GM23338 (cell line): ENCODE results near the gene MYLK4. TPM values are rescaled to one million over a fixed set of nuclear protein-coding genes. Genes with fewer than 3 reads are reported as not detected.

Experiments
- ATAC-seq: fragments of 200-7000 bp; cut with Tn5 transposase; 3 replicates; pipeline ENCODE4 v1.9.1; 2020
- DNase-seq: peaks from one replicate; pipeline ENCODE4 v3.0.0-alpha.2; 2015; ENCODE audit warnings: low spot score
- H2AFZ ChIP-seq: fragments of 200-600 bp; sonication (generic); 2 replicates; pipeline ENCODE4 v1.8.0; 2016; ENCODE audit warnings: antibody characterized with exemption, mild to moderate bottlenecking, moderate library complexity
- H3F3A ChIP-seq: fragments of 200-600 bp; sonication (generic); replicated peaks from 2 replicates; pipeline ENCODE4 v1.8.0; 2017; ENCODE audit warnings: antibody characterized with exemption, mixed run types, low read depth
- H3K27ac ChIP-seq: fragments of 200-600 bp; sonication (generic); 2 replicates; pipeline ENCODE4 v1.6.1; 2016; ENCODE audit warnings: low read depth
- H3K27me3 ChIP-seq: fragments of 200-600 bp; sonication (generic); 2 replicates; pipeline ENCODE4 v1.8.0; 2016; ENCODE audit warnings: mild to moderate bottlenecking, mixed run types, moderate library complexity; ENCODE audit not compliant: insufficient read depth
- H3K36me3 ChIP-seq: fragments of 200-600 bp; sonication (generic); 2 replicates; pipeline ENCODE4 v1.8.0; 2016; ENCODE audit warnings: mild to moderate bottlenecking; ENCODE audit not compliant: insufficient read depth
- H3K4me1 ChIP-seq: fragments of 200-600 bp; sonication (generic); 2 replicates; pipeline ENCODE4 v1.8.0; 2016; ENCODE audit warnings: mild to moderate bottlenecking, moderate library complexity; ENCODE audit not compliant: insufficient read depth
- H3K4me2 ChIP-seq: fragments of 200-600 bp; sonication (generic); 2 replicates; pipeline ENCODE4 v1.7.1; 2017; ENCODE audit warnings: mixed run types
- H3K4me3 ChIP-seq: fragments of 200-600 bp; sonication (generic); 2 replicates; pipeline ENCODE4 v1.6.1; 2016; ENCODE audit warnings: mixed run types
- H3K79me2 ChIP-seq: fragments of 200-600 bp; sonication (generic); replicated peaks from 2 replicates; pipeline ENCODE4 v1.8.0; 2017; ENCODE audit warnings: mild to moderate bottlenecking; ENCODE audit not compliant: insufficient read depth
- H3K9me2 ChIP-seq: fragments of 200-600 bp; sonication (generic); 2 replicates; pipeline ENCODE4 v1.8.0; 2017; ENCODE audit not compliant: insufficient read depth
- H4K20me1 ChIP-seq: fragments of 200-600 bp; sonication (generic); replicated peaks from 2 replicates; pipeline ENCODE4 v1.8.0; 2017; ENCODE audit warnings: mild to moderate bottlenecking; ENCODE audit not compliant: insufficient read depth
- H3K27ac Mint-ChIP-seq: 2 replicates; pipeline ENCODE4 v1.8.0; 2020; ENCODE audit warnings: inconsistent platforms, mild to moderate bottlenecking, moderate library complexity, mixed read lengths
- H3K27me3 Mint-ChIP-seq: 3 replicates; pipeline ENCODE4 v1.8.0; 2022; ENCODE audit warnings: low read depth, mild to moderate bottlenecking, moderate library complexity, mixed read lengths, inconsistent platforms; ENCODE audit not compliant: insufficient read depth, poor library complexity
- H3K36me3 Mint-ChIP-seq: 3 replicates; pipeline ENCODE4 v1.8.0; 2021; ENCODE audit warnings: low read depth, mild to moderate bottlenecking, inconsistent platforms, moderate library complexity, mixed read lengths
- H3K4me1 Mint-ChIP-seq: 3 replicates; pipeline ENCODE4 v1.8.0; 2020; ENCODE audit warnings: mild to moderate bottlenecking, inconsistent platforms, mixed read lengths
- H3K4me3 Mint-ChIP-seq: 3 replicates; pipeline ENCODE4 v1.8.0; 2021; ENCODE audit warnings: moderate library complexity, mild to moderate bottlenecking, inconsistent platforms, mixed read lengths
- H3K9me3 Mint-ChIP-seq: 3 replicates; pipeline ENCODE4 v1.8.0; 2020; ENCODE audit warnings: moderate library complexity, mild to moderate bottlenecking, inconsistent platforms, mixed read lengths
- CREB1 ChIP-seq: fragments of 250-450 bp; sonication (Bioruptor Pico); IDR thresholded peaks from 2 replicates; pipeline ENCODE4 v1.5.0; 2020; ENCODE audit warnings: low read depth, mild to moderate bottlenecking, moderate library complexity
- EZH2 ChIP-seq: fragments of 200-600 bp; sonication (generic); IDR thresholded peaks from one replicate; pipeline ENCODE4 v1.8.0; 2017; ENCODE audit warnings: antibody characterized with exemption, mild to moderate bottlenecking, low read depth; ENCODE audit not compliant: unreplicated experiment
- EZH2phosphoT487 ChIP-seq: fragments of 200-600 bp; sonication (generic); IDR thresholded peaks from one replicate; pipeline ENCODE4 v1.8.1; 2018; ENCODE audit warnings: antibody characterized with exemption; ENCODE audit not compliant: unreplicated experiment
- JUNB ChIP-seq: IDR thresholded peaks from one replicate; pipeline ENCODE4 v1.6.1; 2016; ENCODE audit warnings: antibody characterized with exemption; ENCODE audit not compliant: unreplicated experiment
- NANOG ChIP-seq: IDR thresholded peaks from 2 replicates; pipeline ENCODE4 v1.6.1; 2016; ENCODE audit warnings: antibody characterized with exemption, borderline replicate concordance
- STAT1 ChIP-seq: IDR thresholded peaks from one replicate; pipeline ENCODE4 v1.6.1; 2016; ENCODE audit warnings: antibody characterized with exemption; ENCODE audit not compliant: unreplicated experiment
- ZNF114 ChIP-seq: fragments of 250-450 bp; sonication (Bioruptor Pico); IDR thresholded peaks from 2 replicates; pipeline ENCODE4 v1.5.0; 2020; ENCODE audit warnings: mild to moderate bottlenecking, moderate library complexity
- ZNF331 ChIP-seq: fragments of 250-450 bp; sonication (Bioruptor Pico); IDR thresholded peaks from 2 replicates; pipeline ENCODE4 v1.5.0; 2020; ENCODE audit warnings: low read depth, mild to moderate bottlenecking, moderate library complexity
- polyA plus RNA-seq: library from polyadenylated mRNA; unstranded; fragments of >200 nt; fragmentation: Nextera tagmentation; extraction: Ambion mirVana; gene quantifications from 2 replicates; pipeline ENCODE4 v1.2.1, GENCODE V29; 2016
- total RNA-seq: library from RNA; depleted of rRNA; stranded (reverse); fragments of >200 nt; shearing (Covaris generic); gene quantifications from 2 replicates; pipeline ENCODE4 v1.2.3, GENCODE V29; 2014
- TF ChIP-seq, protein P1 (sequence below), 2 experiments: fragments of 200-600 bp in 1 of 2; sonication (generic) in 1 of 2; conservative IDR thresholded peaks; 2 replicates each; pipeline versions ENCODE4 v1.5.1 to v1.6.1; 2016 to 2017; ENCODE audit warnings: antibody characterized with exemption in 2 of 2, low read depth in 2 of 2, mild to moderate bottlenecking in 2 of 2, moderate library complexity in 1 of 2
- TF ChIP-seq, protein P2 (sequence below): IDR thresholded peaks from one replicate; pipeline ENCODE4 v1.6.1; 2018; ENCODE audit warnings: antibody characterized with exemption; ENCODE audit not compliant: unreplicated experiment
- TF ChIP-seq, protein P3 (sequence below): IDR thresholded peaks from 2 replicates; pipeline ENCODE4 v1.6.1; 2016; ENCODE audit warnings: antibody characterized with exemption

The MYLK4 gene
- total and polyA plus RNA-seq, 2 experiments from 2014 or later: 0.03 to 0.17 TPM

DNA sequence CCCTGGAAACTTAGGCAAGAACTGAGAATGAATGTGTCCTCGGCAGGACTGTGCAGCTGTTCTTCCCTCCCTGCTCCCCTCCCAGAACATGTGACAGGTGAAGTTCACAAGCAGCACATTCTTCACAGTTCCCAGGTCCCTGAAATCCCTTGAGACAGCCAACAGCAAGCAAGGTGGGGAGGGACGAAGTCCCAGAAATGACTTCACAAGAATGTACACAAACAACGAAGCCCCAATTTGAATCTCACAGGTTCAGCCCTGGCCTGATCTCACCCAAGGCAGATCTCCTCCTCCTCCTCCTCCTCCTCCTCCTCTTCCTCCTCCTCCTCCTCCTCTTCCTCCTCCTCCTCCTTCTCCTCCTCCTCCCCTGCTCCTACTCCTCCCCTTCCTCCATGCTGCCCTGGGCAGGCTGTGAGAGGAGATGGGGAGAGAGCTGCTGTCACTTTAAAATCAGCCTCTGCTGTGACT, 46.9 kb upstream of the MYLK4 start (continued):
- TF ChIP-seq, protein P1, sequence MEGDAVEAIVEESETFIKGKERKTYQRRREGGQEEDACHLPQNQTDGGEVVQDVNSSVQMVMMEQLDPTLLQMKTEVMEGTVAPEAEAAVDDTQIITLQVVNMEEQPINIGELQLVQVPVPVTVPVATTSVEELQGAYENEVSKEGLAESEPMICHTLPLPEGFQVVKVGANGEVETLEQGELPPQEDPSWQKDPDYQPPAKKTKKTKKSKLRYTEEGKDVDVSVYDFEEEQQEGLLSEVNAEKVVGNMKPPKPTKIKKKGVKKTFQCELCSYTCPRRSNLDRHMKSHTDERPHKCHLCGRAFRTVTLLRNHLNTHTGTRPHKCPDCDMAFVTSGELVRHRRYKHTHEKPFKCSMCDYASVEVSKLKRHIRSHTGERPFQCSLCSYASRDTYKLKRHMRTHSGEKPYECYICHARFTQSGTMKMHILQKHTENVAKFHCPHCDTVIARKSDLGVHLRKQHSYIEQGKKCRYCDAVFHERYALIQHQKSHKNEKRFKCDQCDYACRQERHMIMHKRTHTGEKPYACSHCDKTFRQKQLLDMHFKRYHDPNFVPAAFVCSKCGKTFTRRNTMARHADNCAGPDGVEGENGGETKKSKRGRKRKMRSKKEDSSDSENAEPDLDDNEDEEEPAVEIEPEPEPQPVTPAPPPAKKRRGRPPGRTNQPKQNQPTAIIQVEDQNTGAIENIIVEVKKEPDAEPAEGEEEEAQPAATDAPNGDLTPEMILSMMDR (conservative IDR thresholded peaks at IDR 0.05; ENCODE audit: low read depth in 2 of 2): no peak
- TF ChIP-seq, protein P2, sequence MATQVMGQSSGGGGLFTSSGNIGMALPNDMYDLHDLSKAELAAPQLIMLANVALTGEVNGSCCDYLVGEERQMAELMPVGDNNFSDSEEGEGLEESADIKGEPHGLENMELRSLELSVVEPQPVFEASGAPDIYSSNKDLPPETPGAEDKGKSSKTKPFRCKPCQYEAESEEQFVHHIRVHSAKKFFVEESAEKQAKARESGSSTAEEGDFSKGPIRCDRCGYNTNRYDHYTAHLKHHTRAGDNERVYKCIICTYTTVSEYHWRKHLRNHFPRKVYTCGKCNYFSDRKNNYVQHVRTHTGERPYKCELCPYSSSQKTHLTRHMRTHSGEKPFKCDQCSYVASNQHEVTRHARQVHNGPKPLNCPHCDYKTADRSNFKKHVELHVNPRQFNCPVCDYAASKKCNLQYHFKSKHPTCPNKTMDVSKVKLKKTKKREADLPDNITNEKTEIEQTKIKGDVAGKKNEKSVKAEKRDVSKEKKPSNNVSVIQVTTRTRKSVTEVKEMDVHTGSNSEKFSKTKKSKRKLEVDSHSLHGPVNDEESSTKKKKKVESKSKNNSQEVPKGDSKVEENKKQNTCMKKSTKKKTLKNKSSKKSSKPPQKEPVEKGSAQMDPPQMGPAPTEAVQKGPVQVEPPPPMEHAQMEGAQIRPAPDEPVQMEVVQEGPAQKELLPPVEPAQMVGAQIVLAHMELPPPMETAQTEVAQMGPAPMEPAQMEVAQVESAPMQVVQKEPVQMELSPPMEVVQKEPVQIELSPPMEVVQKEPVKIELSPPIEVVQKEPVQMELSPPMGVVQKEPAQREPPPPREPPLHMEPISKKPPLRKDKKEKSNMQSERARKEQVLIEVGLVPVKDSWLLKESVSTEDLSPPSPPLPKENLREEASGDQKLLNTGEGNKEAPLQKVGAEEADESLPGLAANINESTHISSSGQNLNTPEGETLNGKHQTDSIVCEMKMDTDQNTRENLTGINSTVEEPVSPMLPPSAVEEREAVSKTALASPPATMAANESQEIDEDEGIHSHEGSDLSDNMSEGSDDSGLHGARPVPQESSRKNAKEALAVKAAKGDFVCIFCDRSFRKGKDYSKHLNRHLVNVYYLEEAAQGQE: no peak
- TF ChIP-seq ZNF114 (no peak), STAT1 (no peak), EZH2 (no peak), ZNF331 (CRISPR knock-in tag) (no peak), JUNB (no peak), NANOG (no peak), CREB1 (CRISPR knock-in tag) (no peak), EZH2phosphoT487 (no peak)
- TF ChIP-seq, protein P3, sequence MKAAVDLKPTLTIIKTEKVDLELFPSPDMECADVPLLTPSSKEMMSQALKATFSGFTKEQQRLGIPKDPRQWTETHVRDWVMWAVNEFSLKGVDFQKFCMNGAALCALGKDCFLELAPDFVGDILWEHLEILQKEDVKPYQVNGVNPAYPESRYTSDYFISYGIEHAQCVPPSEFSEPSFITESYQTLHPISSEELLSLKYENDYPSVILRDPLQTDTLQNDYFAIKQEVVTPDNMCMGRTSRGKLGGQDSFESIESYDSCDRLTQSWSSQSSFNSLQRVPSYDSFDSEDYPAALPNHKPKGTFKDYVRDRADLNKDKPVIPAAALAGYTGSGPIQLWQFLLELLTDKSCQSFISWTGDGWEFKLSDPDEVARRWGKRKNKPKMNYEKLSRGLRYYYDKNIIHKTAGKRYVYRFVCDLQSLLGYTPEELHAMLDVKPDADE: no peak

DNA sequence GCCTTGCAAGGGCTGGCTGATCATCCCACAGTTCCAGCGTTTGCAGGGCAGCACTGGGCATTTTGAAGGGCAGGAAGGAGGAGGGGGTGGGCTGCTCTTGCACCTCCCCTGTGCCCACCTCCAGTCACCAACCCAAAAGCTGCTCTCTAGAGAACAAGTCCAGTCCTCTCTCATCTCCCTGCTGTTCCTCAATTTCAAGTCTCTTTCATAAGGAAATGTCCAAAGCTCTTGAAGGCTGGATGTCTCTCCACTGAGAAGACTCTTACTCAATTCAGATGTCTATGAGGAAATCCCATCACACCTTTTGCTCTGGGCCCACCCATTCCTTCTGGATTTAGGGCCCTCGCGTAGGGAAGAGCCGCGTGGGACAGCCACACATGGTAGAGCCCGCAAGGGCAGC, 46.1 kb upstream of the MYLK4 start:
- no peak overlapping the region for H3K27ac ChIP-seq
- no peak for TF ChIP-seq JUNB
- TF ChIP-seq, protein P1 (conservative IDR thresholded peaks at IDR 0.05; ENCODE audit: low read depth in 2 of 2): no peak
- no peak for TF ChIP-seq EZH2
- no peak for TF ChIP-seq ZNF114
- H3K4me1 ChIP-seq: no peaks in the 10 kb centered on the region
- H3K27me3 ChIP-seq: no peaks in the 10 kb centered on the region
- Mint-ChIP-seq H3K9me3 (peaks cover under 1% of the 10 kb centered on the region; the same call in 2 of the 3 replicates), H3K4me3 (no peak overlapping the region), H3K27me3 (peaks cover 2% of the 10 kb centered on the region), H3K36me3 (0 out of 3 replicates have a peak, but pooled peaks cover 2% of the 10 kb centered on the region), H3K27ac (no peak overlapping the region), H3K4me1 (peaks cover 22% of the 10 kb centered on the region)
- no peak overlapping the region for H3K4me2 ChIP-seq
- H4K20me1 ChIP-seq: no peaks in the 10 kb centered on the region
- H2AFZ ChIP-seq: no peak overlapping the region
- H3K36me3 ChIP-seq: no peaks in the 10 kb centered on the region
- H3K79me2 ChIP-seq: peaks cover 4% of the 10 kb centered on the region; the same call in 1 of the 2 replicates
- no peaks in the 10 kb centered on the region for H3F3A ChIP-seq
- H3K4me3 ChIP-seq: no peak overlapping the region
- DNase-seq (no peak), ATAC-seq (no peak)
- H3K9me2 ChIP-seq: no peaks in the 10 kb centered on the region
